Breast epithelium (tissue), 4 donors: ENCODE measurements around the gene USP46. TPM values are rescaled to one million over a fixed set of nuclear protein-coding genes. Genes with fewer than 3 reads are reported as not detected.

Experiments
- DNase-seq, 2 donors: peaks; one replicate each; pipeline ENCODE4 v3.0.0-alpha.2; 2019; ENCODE audit warnings: low spot score in 2 of 2
- H3K27ac ChIP-seq, 2 donors: fragments of 200-600 bp; sonication (generic) in 1 of 2; one replicate each; pipeline ENCODE4 v1.5.1; 2016 to 2019; ENCODE audit warnings: mild to moderate bottlenecking in 1 of 2
- H3K27me3 ChIP-seq, 2 donors: fragments of 200-600 bp; sonication (generic) in 1 of 2; one replicate each; pipeline versions ENCODE4 v1.5.1 to v1.6.0; 2017 to 2019; ENCODE audit warnings: control low read depth in 1 of 2, mild to moderate bottlenecking in 1 of 2
- H3K36me3 ChIP-seq: fragments of 200-600 bp; one replicate; pipeline ENCODE4 v1.5.1; 2019
- H3K4me1 ChIP-seq, 2 donors: fragments of 200-600 bp; sonication (generic); one replicate each; pipeline ENCODE4 v1.5.1; 2016 to 2019; ENCODE audit warnings: control low read depth in 1 of 2
- H3K4me3 ChIP-seq, 3 donors: fragments of 200-600 bp; sonication (generic); 1 replicate in 2 of 3; 2 replicates in 1 of 3; pipeline ENCODE4 v1.5.1; 2016 to 2019; ENCODE audit warnings: mild to moderate bottlenecking in 3 of 3, moderate library complexity in 2 of 3
- H3K9me3 ChIP-seq, 2 donors: fragments of 200-600 bp; sonication (generic) in 1 of 2; one replicate each; pipeline ENCODE4 v1.5.1; 2016 to 2019; ENCODE audit warnings: control low read depth in 1 of 2
- POLR2A ChIP-seq: fragments of 450-650 bp; IDR thresholded peaks from one replicate; pipeline ENCODE4 v1.6.1; 2016; ENCODE audit warnings: antibody characterized with exemption, mild to moderate bottlenecking, moderate library complexity
- POLR2AphosphoS5 ChIP-seq, 3 donors: sonication (generic); formaldehyde crosslinking; IDR thresholded peaks; one replicate each; pipeline ENCODE4 v1.6.1; 2017; ENCODE audit warnings: antibody characterized with exemption in 3 of 3
- intact Hi-C: fragments of 100-400 bp; cut with DNase I; formaldehyde crosslinking; loops from one replicate; pipeline ENCODE4 v1.15.1; 2023; ENCODE audit warnings: low total_unique reads
- total RNA-seq, 3 donors: library from RNA; depleted of rRNA; stranded (reverse); fragments of >200 nt; gene quantifications; one replicate each; pipeline ENCODE4 v1.1.0, GENCODE V29; 2016
- TF ChIP-seq, protein P1 (sequence below), 3 donors: fragments of 450-650 bp; IDR thresholded peaks; one replicate each; pipeline ENCODE4 v1.5.1; 2016 to 2017; ENCODE audit warnings: antibody characterized with exemption in 3 of 3, mild to moderate bottlenecking in 3 of 3, moderate library complexity in 3 of 3

The USP46 gene
- total RNA-seq, 3 donors from 2014 or later = 8.0 to 16.8 (median 14.1) TPM

DNA sequence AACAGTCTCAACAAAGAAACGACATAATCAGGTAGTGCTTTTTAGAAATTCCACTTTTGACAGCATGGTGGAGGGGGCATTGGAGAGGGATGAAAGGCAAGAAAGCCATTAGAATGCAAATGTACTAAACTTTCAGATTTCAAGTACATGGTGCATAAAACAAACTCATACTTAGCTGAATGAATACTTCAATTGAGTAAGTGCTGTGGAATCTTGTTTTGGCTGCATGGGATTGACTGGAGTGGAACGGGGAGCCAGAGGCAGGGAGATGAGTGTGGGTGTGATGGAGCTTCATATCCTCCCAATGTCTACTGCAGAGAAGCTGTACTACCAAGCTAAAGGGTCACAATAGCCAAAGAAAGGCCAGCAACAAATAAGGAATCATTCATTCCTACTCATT, 52.4 kb downstream of the USP46 start:
- no peak overlapping the region for H3K27ac ChIP-seq
- H3K4me1 ChIP-seq = no peaks in the 10 kb centered on the region
- no peak for DNase-seq
- H3K9me3 ChIP-seq = no peaks in the 10 kb centered on the region
- no peak for TF ChIP-seq POLR2AphosphoS5 (IDR thresholded peaks at IDR 0.05)
- no peak for TF ChIP-seq POLR2A
- TF ChIP-seq, protein P1, sequence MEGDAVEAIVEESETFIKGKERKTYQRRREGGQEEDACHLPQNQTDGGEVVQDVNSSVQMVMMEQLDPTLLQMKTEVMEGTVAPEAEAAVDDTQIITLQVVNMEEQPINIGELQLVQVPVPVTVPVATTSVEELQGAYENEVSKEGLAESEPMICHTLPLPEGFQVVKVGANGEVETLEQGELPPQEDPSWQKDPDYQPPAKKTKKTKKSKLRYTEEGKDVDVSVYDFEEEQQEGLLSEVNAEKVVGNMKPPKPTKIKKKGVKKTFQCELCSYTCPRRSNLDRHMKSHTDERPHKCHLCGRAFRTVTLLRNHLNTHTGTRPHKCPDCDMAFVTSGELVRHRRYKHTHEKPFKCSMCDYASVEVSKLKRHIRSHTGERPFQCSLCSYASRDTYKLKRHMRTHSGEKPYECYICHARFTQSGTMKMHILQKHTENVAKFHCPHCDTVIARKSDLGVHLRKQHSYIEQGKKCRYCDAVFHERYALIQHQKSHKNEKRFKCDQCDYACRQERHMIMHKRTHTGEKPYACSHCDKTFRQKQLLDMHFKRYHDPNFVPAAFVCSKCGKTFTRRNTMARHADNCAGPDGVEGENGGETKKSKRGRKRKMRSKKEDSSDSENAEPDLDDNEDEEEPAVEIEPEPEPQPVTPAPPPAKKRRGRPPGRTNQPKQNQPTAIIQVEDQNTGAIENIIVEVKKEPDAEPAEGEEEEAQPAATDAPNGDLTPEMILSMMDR (IDR thresholded peaks at IDR 0.05) = no peak
- no peak overlapping the region for H3K4me3 ChIP-seq
- no peaks in the 10 kb centered on the region for H3K27me3 ChIP-seq
- intact Hi-C loops = no loop called here
- H3K36me3 ChIP-seq = no peaks in the 10 kb centered on the region

DNA sequence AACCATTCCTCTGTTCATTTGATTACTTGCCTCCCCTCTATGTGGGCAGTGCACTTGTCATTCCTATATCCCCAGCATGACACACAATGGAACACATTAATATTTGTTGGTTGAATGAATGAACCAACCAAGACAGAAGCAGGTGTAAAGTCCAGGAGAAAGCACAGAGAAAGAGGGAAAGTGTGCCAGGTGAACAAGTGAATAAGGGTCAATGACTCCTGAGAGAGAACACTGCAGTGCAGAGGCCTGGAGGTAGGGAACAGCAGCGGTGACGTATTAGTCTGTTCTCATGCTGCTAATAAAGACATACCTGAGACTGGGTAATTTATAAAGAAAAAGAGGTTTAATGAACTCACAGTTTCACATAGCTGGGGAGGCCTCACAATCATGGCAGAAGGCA, 53.1 kb downstream of the USP46 start:
- no peak overlapping the region for H3K27ac ChIP-seq
- H3K27me3 ChIP-seq = no peaks in the 10 kb centered on the region
- H3K9me3 ChIP-seq = no peaks in the 10 kb centered on the region
- H3K4me3 ChIP-seq = no peak overlapping the region
- no peak for DNase-seq
- H3K4me1 ChIP-seq = no peaks in the 10 kb centered on the region
- intact Hi-C loops = no loop called here
- H3K36me3 ChIP-seq = no peaks in the 10 kb centered on the region
- no peak for TF ChIP-seq POLR2A
- no peak for TF ChIP-seq POLR2AphosphoS5 (IDR thresholded peaks at IDR 0.05)
- TF ChIP-seq, protein P1 (IDR thresholded peaks at IDR 0.05) = no peak

DNA sequence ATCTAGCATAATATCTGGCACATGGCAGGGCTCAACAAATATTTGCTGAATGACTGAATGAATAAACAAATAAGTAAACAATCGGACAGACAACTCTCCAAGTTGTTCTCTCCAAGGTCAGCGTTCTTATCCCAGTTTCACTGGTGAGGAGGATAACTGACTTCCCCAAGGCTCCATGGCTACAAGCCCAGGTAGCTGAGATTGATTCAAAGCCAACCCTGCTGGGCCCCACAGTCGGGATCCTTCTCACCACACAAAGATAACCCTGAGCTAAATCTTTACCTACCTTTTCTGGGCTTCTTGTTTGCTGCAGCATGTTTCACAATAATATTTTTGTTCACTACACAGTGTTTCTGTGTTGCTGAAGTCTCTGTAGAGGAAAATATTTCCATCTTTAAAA, 54.9 kb downstream of the USP46 start:
- H3K36me3 ChIP-seq = no peaks in the 10 kb centered on the region
- no peaks in the 10 kb centered on the region for H3K27me3 ChIP-seq
- no peak for TF ChIP-seq POLR2A
- TF ChIP-seq, protein P1 (IDR thresholded peaks at IDR 0.05) = no peak
- TF ChIP-seq POLR2AphosphoS5 (IDR thresholded peaks at IDR 0.05) = no peak
- H3K4me1 ChIP-seq = no peaks in the 10 kb centered on the region
- intact Hi-C loops = no loop called here
- DNase-seq = no peak
- H3K9me3 ChIP-seq = no peaks in the 10 kb centered on the region
- H3K4me3 ChIP-seq = no peak overlapping the region
- no peak overlapping the region for H3K27ac ChIP-seq

DNA sequence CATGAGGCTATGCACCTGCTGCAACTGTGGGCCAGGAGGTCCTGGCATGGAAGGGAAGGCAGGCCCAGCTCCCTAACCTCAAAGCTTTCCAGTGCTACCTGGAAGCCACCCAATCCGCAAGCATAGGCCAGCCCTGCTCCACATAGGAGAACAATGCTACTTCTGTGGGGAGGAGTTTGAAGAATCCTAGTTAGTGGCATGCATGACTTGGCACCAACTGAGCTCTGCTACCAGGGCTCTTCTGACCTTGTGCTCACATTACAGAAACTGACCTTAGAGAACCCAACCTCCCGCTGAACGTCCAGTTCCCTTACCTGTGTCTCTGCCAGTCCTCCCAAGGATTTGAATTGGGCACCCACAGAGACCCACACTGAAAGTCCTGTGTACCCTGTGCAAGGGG, 58.8 kb downstream of the USP46 start:
- DNase-seq = no peak
- H3K36me3 ChIP-seq = no peaks in the 10 kb centered on the region
- no peak overlapping the region for H3K27ac ChIP-seq
- no peaks in the 10 kb centered on the region for H3K27me3 ChIP-seq
- intact Hi-C loops = no loop called here
- TF ChIP-seq POLR2A (no peak), POLR2AphosphoS5 (IDR thresholded peaks at IDR 0.05) (no peak)
- TF ChIP-seq, protein P1 (IDR thresholded peaks at IDR 0.05) = no peak
- H3K4me1 ChIP-seq = no peaks in the 10 kb centered on the region
- H3K4me3 ChIP-seq = no peak overlapping the region
- no peaks in the 10 kb centered on the region for H3K9me3 ChIP-seq

DNA sequence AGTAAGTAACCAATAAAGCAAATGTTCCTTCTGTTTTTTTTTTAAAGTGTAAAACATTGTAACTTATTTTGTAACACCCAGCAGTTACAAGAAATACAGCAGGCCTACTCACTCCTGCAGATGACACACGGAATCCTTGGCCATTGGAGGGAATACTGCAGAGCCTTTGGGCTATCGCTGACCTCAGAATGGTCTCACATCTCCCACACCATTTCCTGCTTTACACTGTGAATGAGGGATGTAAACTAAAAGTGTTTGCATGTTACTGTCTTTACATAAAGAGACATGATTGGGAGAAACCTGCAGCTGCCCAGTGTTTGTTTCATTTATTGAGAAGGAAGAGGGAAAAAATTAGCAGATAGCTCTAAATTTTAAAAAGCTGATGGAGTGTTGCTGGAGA, 64.1 kb downstream of the USP46 start:
- no peaks in the 10 kb centered on the region for H3K36me3 ChIP-seq

More for the DNA sequence above, 64.1 kb downstream of the USP46 start:
- H3K4me1 ChIP-seq = no peaks in the 10 kb centered on the region
- H3K9me3 ChIP-seq = no peaks in the 10 kb centered on the region
- no peaks in the 10 kb centered on the region for H3K27me3 ChIP-seq
- no peak overlapping the region for H3K27ac ChIP-seq
- no peak overlapping the region for H3K4me3 ChIP-seq
- no peak for TF ChIP-seq POLR2AphosphoS5 (IDR thresholded peaks at IDR 0.05)
- TF ChIP-seq, protein P1 (IDR thresholded peaks at IDR 0.05) = no peak
- TF ChIP-seq POLR2A = no peak
- intact Hi-C loops = no loop called here
- DNase-seq = no peak
